Measurements from ENCODE around the gene SLC2A1. TPM values are rescaled to one million over a fixed set of nuclear protein-coding genes. Genes with fewer than 3 reads are reported as not detected.

The SLC2A1 gene
- total RNA-seq, 6 donors from 2014 or later: 6.3 to 24.3 (median 10.5) TPM

DNA sequence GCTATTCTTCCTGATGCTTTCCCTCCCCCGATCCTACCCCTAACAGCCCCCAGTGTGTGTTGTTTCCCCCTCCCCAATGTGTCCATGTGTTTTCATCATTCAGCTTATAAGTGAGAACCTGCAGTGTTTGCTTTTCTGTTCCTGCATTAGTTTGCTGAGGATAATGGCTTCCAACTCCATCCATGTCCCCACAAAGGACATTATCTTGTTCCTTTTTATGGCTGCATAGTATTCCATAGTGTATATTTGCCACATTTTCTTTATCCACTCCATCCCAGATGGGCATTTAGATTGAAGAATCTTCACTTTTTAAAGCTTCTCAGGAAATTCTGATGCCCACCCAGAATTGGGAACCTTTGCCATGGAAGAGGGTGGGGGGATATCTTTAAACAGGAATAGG lies 19.0 kb upstream of the SLC2A1 start:
- ATAC-seq (ENCODE audit: low FRiP score in 2 of 2): no peak
- Histone ChIP-seq H3K9me3 (no peaks in the 10 kb centered on the region), H3K36me3 (no peaks in the 10 kb centered on the region), H3K27ac (no peak overlapping the region), H3K4me1 (no peaks in the 10 kb centered on the region), H3K27me3 (no peaks in the 10 kb centered on the region), H3K4me3 (no peak overlapping the region)
- 83 to 93% methylated on average over 1 of the region's 1 CpG for WGBS, 2 donors
- DNase-seq: no peak
- TF ChIP-seq POLR2AphosphoS5 (IDR thresholded peaks at IDR 0.05) (no peak), POLR2A (IDR thresholded peaks at IDR 0.05) (no peak), EP300 (IDR thresholded peaks at IDR 0.05) (no peak)
- TF ChIP-seq, protein P1, sequence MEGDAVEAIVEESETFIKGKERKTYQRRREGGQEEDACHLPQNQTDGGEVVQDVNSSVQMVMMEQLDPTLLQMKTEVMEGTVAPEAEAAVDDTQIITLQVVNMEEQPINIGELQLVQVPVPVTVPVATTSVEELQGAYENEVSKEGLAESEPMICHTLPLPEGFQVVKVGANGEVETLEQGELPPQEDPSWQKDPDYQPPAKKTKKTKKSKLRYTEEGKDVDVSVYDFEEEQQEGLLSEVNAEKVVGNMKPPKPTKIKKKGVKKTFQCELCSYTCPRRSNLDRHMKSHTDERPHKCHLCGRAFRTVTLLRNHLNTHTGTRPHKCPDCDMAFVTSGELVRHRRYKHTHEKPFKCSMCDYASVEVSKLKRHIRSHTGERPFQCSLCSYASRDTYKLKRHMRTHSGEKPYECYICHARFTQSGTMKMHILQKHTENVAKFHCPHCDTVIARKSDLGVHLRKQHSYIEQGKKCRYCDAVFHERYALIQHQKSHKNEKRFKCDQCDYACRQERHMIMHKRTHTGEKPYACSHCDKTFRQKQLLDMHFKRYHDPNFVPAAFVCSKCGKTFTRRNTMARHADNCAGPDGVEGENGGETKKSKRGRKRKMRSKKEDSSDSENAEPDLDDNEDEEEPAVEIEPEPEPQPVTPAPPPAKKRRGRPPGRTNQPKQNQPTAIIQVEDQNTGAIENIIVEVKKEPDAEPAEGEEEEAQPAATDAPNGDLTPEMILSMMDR (IDR thresholded peaks at IDR 0.05): no peak

DNA sequence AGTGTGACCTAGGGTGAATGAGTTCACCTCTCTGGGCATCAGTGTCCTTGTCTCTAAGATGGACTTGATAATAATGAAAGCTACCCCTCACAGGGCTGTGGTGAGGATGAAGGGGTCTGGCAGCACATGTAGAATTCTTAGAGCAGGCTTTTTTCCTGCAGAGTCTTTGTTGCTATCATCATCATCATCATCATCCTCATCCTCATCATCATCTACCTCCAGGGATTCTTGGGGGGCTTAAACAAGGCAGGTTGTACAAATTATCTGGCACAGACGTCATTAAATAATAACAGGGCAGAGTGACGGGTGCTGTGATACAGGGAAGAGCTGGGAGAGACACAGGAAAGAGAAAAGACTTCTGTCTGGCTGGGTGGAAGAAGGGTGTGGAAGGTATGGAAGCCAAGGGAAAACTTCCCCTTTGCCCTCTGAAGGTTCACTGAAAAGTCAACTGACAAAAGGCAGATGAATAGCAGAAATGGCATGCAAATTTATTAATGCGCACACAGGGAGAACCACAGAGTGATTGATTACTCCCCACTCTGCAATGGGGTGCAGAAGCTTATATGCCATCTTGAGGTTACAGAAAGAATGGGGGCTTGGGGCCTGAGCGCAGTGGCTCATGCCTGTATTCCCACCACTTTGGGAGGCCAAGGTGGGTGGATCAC lies 17.0 kb upstream of the SLC2A1 start:
- 92 to 93% methylated on average over 4 of the region's 4 CpGs for WGBS, 2 donors
- H3K9me3 ChIP-seq: no peaks in the 10 kb centered on the region
- no peak for ATAC-seq (ENCODE audit: low FRiP score in 2 of 2)

DNA sequence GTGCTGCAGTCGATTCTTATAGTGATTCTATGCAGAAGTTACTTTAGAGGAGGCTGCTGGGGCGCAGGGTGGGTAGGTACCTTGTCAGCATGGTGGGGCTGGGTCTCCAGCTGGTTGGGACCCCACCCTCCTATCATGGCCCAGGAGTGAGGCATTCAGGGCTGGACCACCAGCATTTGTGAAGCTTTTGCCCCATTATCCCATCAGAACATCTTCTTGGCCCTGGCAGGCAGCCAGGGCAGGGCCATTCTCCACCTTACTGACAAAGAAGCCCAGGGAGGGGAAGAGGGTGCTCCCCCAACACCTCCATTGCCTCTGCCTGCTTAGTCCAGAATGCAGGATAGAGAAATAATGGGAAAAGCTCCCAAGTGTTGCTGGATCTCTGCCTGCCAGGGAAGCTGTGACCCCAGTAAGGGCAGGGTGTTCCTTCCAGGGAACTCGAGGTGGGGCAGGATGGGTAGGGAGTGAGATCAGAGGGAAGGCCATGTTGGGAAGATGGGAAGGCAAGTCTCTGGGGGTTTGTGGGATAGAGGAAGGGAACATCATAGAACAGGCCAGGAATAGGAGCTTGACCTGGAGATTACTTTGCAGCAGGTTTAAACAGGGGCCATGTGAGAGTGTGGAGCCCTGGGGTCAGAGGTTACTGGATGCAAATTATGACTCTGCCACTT lies 16.2 kb upstream of the SLC2A1 start:
- Histone ChIP-seq H3K27me3 (no peaks in the 10 kb centered on the region), H3K9me3 (no peaks in the 10 kb centered on the region), H3K4me1 (no peaks in the 10 kb centered on the region), H3K4me3 (no peak overlapping the region), H3K27ac (no peak overlapping the region), H3K36me3 (no peaks in the 10 kb centered on the region)
- no peak for ATAC-seq (ENCODE audit: low FRiP score in 2 of 2)
- 79 to 83% methylated on average over 3 of the region's 3 CpGs for WGBS, 2 donors
- DNase-seq: no peak
- no peak for TF ChIP-seq POLR2AphosphoS5 (IDR thresholded peaks at IDR 0.05)
- TF ChIP-seq POLR2A (IDR thresholded peaks at IDR 0.05): no peak
- no peak for TF ChIP-seq EP300 (IDR thresholded peaks at IDR 0.05)
- TF ChIP-seq, protein P1 (IDR thresholded peaks at IDR 0.05): no peak

More for the DNA sequence above, 17.0 kb upstream of the SLC2A1 start:
- Histone ChIP-seq H3K27me3 (no peaks in the 10 kb centered on the region), H3K36me3 (no peaks in the 10 kb centered on the region), H3K27ac (no peak overlapping the region), H3K4me3 (no peak overlapping the region), H3K4me1 (no peaks in the 10 kb centered on the region)
- no peak for TF ChIP-seq POLR2AphosphoS5 (IDR thresholded peaks at IDR 0.05)
- TF ChIP-seq POLR2A (IDR thresholded peaks at IDR 0.05): no peak
- TF ChIP-seq EP300 (IDR thresholded peaks at IDR 0.05): no peak
- TF ChIP-seq, protein P1 (IDR thresholded peaks at IDR 0.05): no peak
- no peak for DNase-seq

DNA sequence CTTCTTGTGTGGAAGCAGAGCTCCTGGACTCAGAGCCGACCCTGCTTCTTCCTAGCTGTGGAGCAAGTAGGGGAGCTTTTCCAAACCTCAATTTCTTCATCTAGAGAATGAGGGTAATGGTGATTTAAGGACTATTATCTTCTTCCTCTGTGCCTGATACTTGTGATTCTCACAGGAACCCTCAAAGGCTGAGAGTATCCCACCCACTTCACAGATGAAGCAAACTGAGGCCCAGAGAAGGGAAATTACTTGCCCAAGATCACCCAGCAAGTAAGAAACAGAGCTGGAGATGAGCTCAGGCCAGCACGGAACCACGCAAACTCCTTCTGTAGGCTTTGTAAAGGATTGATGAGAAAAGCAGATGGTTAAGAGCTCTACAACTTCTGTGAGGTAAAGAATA lies 15.1 kb upstream of the SLC2A1 start:
- no peak for ATAC-seq (ENCODE audit: low FRiP score in 2 of 2)
- Histone ChIP-seq H3K9me3 (no peaks in the 10 kb centered on the region), H3K4me1 (no peaks in the 10 kb centered on the region), H3K36me3 (no peaks in the 10 kb centered on the region), H3K27ac (no peak overlapping the region), H3K4me3 (no peak overlapping the region), H3K27me3 (no peaks in the 10 kb centered on the region)
- 86 to 99% methylated on average over 3 of the region's 3 CpGs for WGBS, 2 donors
- no peak for DNase-seq
- TF ChIP-seq POLR2AphosphoS5 (IDR thresholded peaks at IDR 0.05) (no peak), EP300 (IDR thresholded peaks at IDR 0.05) (no peak), POLR2A (IDR thresholded peaks at IDR 0.05) (no peak)
- TF ChIP-seq, protein P1 (IDR thresholded peaks at IDR 0.05): no peak
